HEK293 (cell line): ENCODE results near the gene OBSCN.

Experiments
- CTCF ChIP-seq: fragments of 450-650 bp; formaldehyde crosslinking; IDR thresholded peaks from 2 replicates; pipeline ENCODE4 v1.5.1; 2016; ENCODE audit warnings: missing biosample characterization, missing genetic modification characterization
- ELK4 ChIP-seq: IDR thresholded peaks from 2 replicates; pipeline ENCODE4 v1.6.1; 2011; ENCODE audit warnings: mild to moderate bottlenecking, low read depth, low read length, borderline replicate concordance
- PRDM10 ChIP-seq: fragments of 450-650 bp; formaldehyde crosslinking; IDR thresholded peaks from 2 replicates; pipeline ENCODE4 v1.5.1; 2016; ENCODE audit warnings: missing biosample characterization, missing genetic modification characterization
- YY1 ChIP-seq: fragments of 450-650 bp; formaldehyde crosslinking; IDR thresholded peaks from 2 replicates; pipeline ENCODE4 v1.5.1; 2018; ENCODE audit warnings: missing biosample characterization, missing genetic modification characterization
- ZNF223 ChIP-seq: fragments of 450-650 bp; formaldehyde crosslinking; IDR thresholded peaks from 2 replicates; pipeline ENCODE4 v1.5.1; 2016; ENCODE audit warnings: missing biosample characterization, missing genetic modification characterization
- ZNF514 ChIP-seq: fragments of 450-650 bp; formaldehyde crosslinking; IDR thresholded peaks from 2 replicates; pipeline ENCODE4 v1.5.1; 2016; ENCODE audit warnings: missing biosample characterization, missing genetic modification characterization

GRCh38 chr1:228261706-228262105 is 53.9 kb downstream of the OBSCN start:
- no peak for TF ChIP-seq CTCF (tag by site-specific recombination)
- TF ChIP-seq PRDM10 = no peak
- TF ChIP-seq ZNF514 (tag by site-specific recombination) = no peak
- no peak for TF ChIP-seq YY1
- TF ChIP-seq ELK4 = no peak
- TF ChIP-seq ZNF223 = no peak
